Esophagus squamous epithelium (tissue), 4 donors: Measurements from ENCODE around the gene ZKSCAN2.

ENCODE experiments used
- POLR2A ChIP-seq, 4 donors: fragments of 450-650 bp; IDR thresholded peaks; one replicate each; pipeline ENCODE4 v1.6.1; 2017; ENCODE audit warnings: antibody characterized with exemption in 4 of 4, mild to moderate bottlenecking in 4 of 4, moderate library complexity in 3 of 4
- TF ChIP-seq, protein P1 (sequence below), 6 experiments: fragments of 450-650 bp in 4 of 6; fragments of 200-600 bp in 2 of 6; sonication (generic) in 2 of 6; IDR thresholded peaks; one replicate each; pipeline ENCODE4 v1.5.1; 2016 to 2019; ENCODE audit warnings: antibody characterized with exemption in 6 of 6, mild to moderate bottlenecking in 4 of 6, moderate library complexity in 4 of 6

- TF ChIP-seq POLR2A (IDR thresholded peaks at IDR 0.05): no peak
- TF ChIP-seq, protein P1, sequence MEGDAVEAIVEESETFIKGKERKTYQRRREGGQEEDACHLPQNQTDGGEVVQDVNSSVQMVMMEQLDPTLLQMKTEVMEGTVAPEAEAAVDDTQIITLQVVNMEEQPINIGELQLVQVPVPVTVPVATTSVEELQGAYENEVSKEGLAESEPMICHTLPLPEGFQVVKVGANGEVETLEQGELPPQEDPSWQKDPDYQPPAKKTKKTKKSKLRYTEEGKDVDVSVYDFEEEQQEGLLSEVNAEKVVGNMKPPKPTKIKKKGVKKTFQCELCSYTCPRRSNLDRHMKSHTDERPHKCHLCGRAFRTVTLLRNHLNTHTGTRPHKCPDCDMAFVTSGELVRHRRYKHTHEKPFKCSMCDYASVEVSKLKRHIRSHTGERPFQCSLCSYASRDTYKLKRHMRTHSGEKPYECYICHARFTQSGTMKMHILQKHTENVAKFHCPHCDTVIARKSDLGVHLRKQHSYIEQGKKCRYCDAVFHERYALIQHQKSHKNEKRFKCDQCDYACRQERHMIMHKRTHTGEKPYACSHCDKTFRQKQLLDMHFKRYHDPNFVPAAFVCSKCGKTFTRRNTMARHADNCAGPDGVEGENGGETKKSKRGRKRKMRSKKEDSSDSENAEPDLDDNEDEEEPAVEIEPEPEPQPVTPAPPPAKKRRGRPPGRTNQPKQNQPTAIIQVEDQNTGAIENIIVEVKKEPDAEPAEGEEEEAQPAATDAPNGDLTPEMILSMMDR (IDR thresholded peaks at IDR 0.05): no peak
Observed at GRCh38 chr16:25289466-25289865, 31.8 kb upstream of the ZKSCAN2 start.
